Trophoblast cell (in vitro differentiated cells and primary cell): ENCODE data around the gene CCDC18.
"Not testable (repeated sequence)": the region's sequence is repeated elsewhere in the genome, so short reads cannot be mapped to it uniquely, and the experiment has no call there.

Source experiments
- DNase-seq, 2 donors: peaks; one replicate each; pipeline ENCODE4 v3.0.0-alpha.2; 2016
- H2AFZ ChIP-seq: 2 replicates; pipeline ENCODE4 v1.6.1; 2013; ENCODE audit warnings: low read length, moderate library complexity, mild to moderate bottlenecking; ENCODE audit not compliant: insufficient read depth, poor library complexity
- H2AK5ac ChIP-seq: 2 replicates; pipeline ENCODE4 v1.6.1; 2013; ENCODE audit warnings: mild to moderate bottlenecking, low read length
- H2BK120ac ChIP-seq: 2 replicates; pipeline ENCODE4 v1.6.1; 2013; ENCODE audit warnings: low read length, mild to moderate bottlenecking, moderate library complexity; ENCODE audit not compliant: insufficient read depth, poor library complexity
- H2BK12ac ChIP-seq: 2 replicates; pipeline ENCODE4 v1.6.1; 2013; ENCODE audit warnings: mild to moderate bottlenecking, low read length, moderate library complexity
- H2BK5ac ChIP-seq: 2 replicates; pipeline ENCODE4 v1.6.1; 2013; ENCODE audit warnings: low read length, low read depth, moderate library complexity, mild to moderate bottlenecking; ENCODE audit not compliant: poor library complexity
- H3K14ac ChIP-seq: 2 replicates; pipeline ENCODE4 v1.6.1; 2013; ENCODE audit warnings: mild to moderate bottlenecking, low read length
- H3K18ac ChIP-seq: 2 replicates; pipeline ENCODE4 v1.6.1; 2013; ENCODE audit warnings: mild to moderate bottlenecking, low read length
- H3K23ac ChIP-seq: 2 replicates; pipeline ENCODE4 v1.6.1; 2013; ENCODE audit warnings: low read length
- H3K27ac ChIP-seq: 2 replicates; pipeline ENCODE4 v1.5.1; 2013; ENCODE audit warnings: low read depth, mild to moderate bottlenecking, inconsistent platforms, low read length, moderate library complexity
- H3K27me3 ChIP-seq: 2 replicates; pipeline ENCODE4 v1.6.1; 2013; ENCODE audit warnings: inconsistent platforms, mild to moderate bottlenecking, low read length, moderate library complexity; ENCODE audit not compliant: insufficient read depth
- H3K36me3 ChIP-seq, 2 experiments: 1 replicate in 1 of 2; 2 replicates in 1 of 2; pipeline ENCODE4 v1.6.1; 2013; ENCODE audit warnings: low read length in 2 of 2, mild to moderate bottlenecking in 2 of 2, moderate library complexity in 1 of 2; ENCODE audit not compliant: insufficient read depth in 2 of 2, control insufficient read depth in 1 of 2
- H3K4ac ChIP-seq: 2 replicates; pipeline ENCODE4 v1.6.1; 2013; ENCODE audit warnings: low read depth, mild to moderate bottlenecking, low read length, moderate library complexity
- H3K4me1 ChIP-seq, 2 experiments: 1 replicate in 1 of 2; 2 replicates in 1 of 2; pipeline ENCODE4 v1.6.1; 2013; ENCODE audit warnings: low read length in 2 of 2, mild to moderate bottlenecking in 2 of 2, moderate library complexity in 1 of 2; ENCODE audit not compliant: insufficient read depth in 2 of 2, control insufficient read depth in 1 of 2
- H3K4me2 ChIP-seq: 2 replicates; pipeline ENCODE4 v1.6.1; 2013; ENCODE audit warnings: inconsistent platforms, mild to moderate bottlenecking, low read length, moderate library complexity
- H3K4me3 ChIP-seq: 2 replicates; pipeline ENCODE4 v1.5.1; 2013; ENCODE audit warnings: mild to moderate bottlenecking, low read depth, low read length, inconsistent platforms
- H3K79me1 ChIP-seq: one replicate; pipeline ENCODE4 v1.6.1; 2013; ENCODE audit warnings: low read length
- H3K79me2 ChIP-seq: 2 replicates; pipeline ENCODE4 v1.6.1; 2013; ENCODE audit warnings: low read length, mild to moderate bottlenecking; ENCODE audit not compliant: control insufficient read depth, insufficient read depth, poor library complexity
- H3K9ac ChIP-seq: 2 replicates; pipeline ENCODE4 v1.6.1; 2013; ENCODE audit warnings: mild to moderate bottlenecking, low read length
- H3K9me3 ChIP-seq: 2 replicates; pipeline ENCODE4 v1.6.1; 2013; ENCODE audit warnings: low read depth, mild to moderate bottlenecking, control low read depth, inconsistent platforms, low read length; ENCODE audit not compliant: insufficient read depth
- H4K12ac ChIP-seq: 2 replicates; pipeline ENCODE4 v1.6.1; 2013; ENCODE audit warnings: low read depth, mild to moderate bottlenecking, low read length, moderate library complexity
- H4K8ac ChIP-seq: 2 replicates; pipeline ENCODE4 v1.6.1; 2013; ENCODE audit warnings: low read depth, mild to moderate bottlenecking, low read length, moderate library complexity
- H4K91ac ChIP-seq: one replicate; pipeline ENCODE4 v1.6.1; 2013; ENCODE audit warnings: low read depth, mild to moderate bottlenecking, low read length, moderate library complexity
- WGBS: extraction: QIAGEN DNeasy Blood & Tissue Kit; methylation state at CpG from one replicate; pipeline ENCODE4 v1.1.7; 2013; ENCODE audit warnings: missing lambda C conversion rate; ENCODE audit not compliant: insufficient read length, insufficient coverage; ENCODE audit errors: extremely low coverage; 5-methylcytosine and 5-hydroxymethylcytosine counted together

CCDC18 gene

GRCh38 chr1:93155335-93155734 lies 25.2 kb upstream of the CCDC18 start:
- Histone ChIP-seq H3K27ac (no peak overlapping the region), H3K4ac (no peak overlapping the region), H2BK5ac (no peak overlapping the region), H3K79me2 (no peaks in the 10 kb centered on the region), H3K9ac (no peak overlapping the region), H3K4me2 (no peak overlapping the region), H3K36me3 (peaks cover 5% of the 10 kb centered on the region in 2 experiments), H4K12ac (no peak overlapping the region), H3K23ac (no peak overlapping the region), H3K18ac (no peak overlapping the region), H4K8ac (no peak overlapping the region), H3K14ac (no peak overlapping the region), H4K91ac (no peak overlapping the region), H2AK5ac (no peak overlapping the region), H2BK12ac (no peak overlapping the region), H3K9me3 (peaks cover 2% of the 10 kb centered on the region), H2BK120ac (no peak overlapping the region), H3K4me3 (no peak overlapping the region), H3K4me1 (no peaks in the 10 kb centered on the region), H3K79me1 (no peaks in the 10 kb centered on the region), H2AFZ (no peak overlapping the region), H3K27me3 (no peaks in the 10 kb centered on the region)
- WGBS, result no CpG with 5 or more reads among the region's 3 CpGs
- DNase-seq, result no peak

GRCh38 chr1:93159337-93159736 lies 21.2 kb upstream of the CCDC18 start:
- no peak overlapping the region for H2AFZ ChIP-seq
- WGBS, result no CpG with 5 or more reads among the region's 2 CpGs
- no peak overlapping the region for H2AK5ac ChIP-seq
- H3K4ac ChIP-seq, result no peak overlapping the region
- no peak overlapping the region for H4K91ac ChIP-seq
- no peak overlapping the region for H3K27ac ChIP-seq
- no peaks in the 10 kb centered on the region for H3K79me1 ChIP-seq
- no peaks in the 10 kb centered on the region for H3K27me3 ChIP-seq
- H3K23ac ChIP-seq, result no peak overlapping the region
- H3K4me2 ChIP-seq, result no peak overlapping the region
- peaks cover 5 to 7% of the 10 kb centered on the region in 2 experiments for H3K36me3 ChIP-seq
- no peak overlapping the region for H3K14ac ChIP-seq
- no peaks in the 10 kb centered on the region for H3K79me2 ChIP-seq
- H3K9ac ChIP-seq, result no peak overlapping the region
- H2BK5ac ChIP-seq, result no peak overlapping the region
- H2BK120ac ChIP-seq, result no peak overlapping the region
- no peak overlapping the region for H4K12ac ChIP-seq
- H3K4me3 ChIP-seq, result no peak overlapping the region
- H3K9me3 ChIP-seq, result peaks cover 2% of the 10 kb centered on the region
- H4K8ac ChIP-seq, result no peak overlapping the region
- no peak overlapping the region for H2BK12ac ChIP-seq
- DNase-seq, result no peak
- no peaks in the 10 kb centered on the region for H3K4me1 ChIP-seq
- H3K18ac ChIP-seq, result no peak overlapping the region

- H3K18ac ChIP-seq, H4K91ac ChIP-seq, H3K9ac ChIP-seq, H2BK120ac ChIP-seq, H3K79me1 ChIP-seq, H3K4ac ChIP-seq, H3K9me3 ChIP-seq, H3K27ac ChIP-seq, H3K4me3 ChIP-seq, H2BK12ac ChIP-seq, H3K36me3 ChIP-seq, H3K14ac ChIP-seq, H3K4me1 ChIP-seq, H2AK5ac ChIP-seq, H4K8ac ChIP-seq, H3K27me3 ChIP-seq, H2BK5ac ChIP-seq, H3K4me2 ChIP-seq, H3K23ac ChIP-seq, H2AFZ ChIP-seq, DNase-seq, H4K12ac ChIP-seq, H3K79me2 ChIP-seq: not testable (repeated sequence)
- WGBS, result no CpG with 5 or more reads among the region's 8 CpGs
These were observed 17.2 kb upstream of the CCDC18 start for GRCh38 chr1:93163314-93163713.

- no peak overlapping the region for H2BK120ac ChIP-seq
- H2BK5ac ChIP-seq, result no peak overlapping the region
- H3K4me3 ChIP-seq, result no peak overlapping the region
- H2BK12ac ChIP-seq, result no peak overlapping the region
- no peaks in the 10 kb centered on the region for H3K79me1 ChIP-seq
- H3K4me1 ChIP-seq, result no peaks in the 10 kb centered on the region
- no peak overlapping the region for H2AFZ ChIP-seq
- no peak overlapping the region for H3K18ac ChIP-seq
- no peak for DNase-seq
- peak overlapping the region; percentile 42 for H4K8ac ChIP-seq
- no peaks in the 10 kb centered on the region for H3K9me3 ChIP-seq
- H4K91ac ChIP-seq, result no peak overlapping the region
- H2AK5ac ChIP-seq, result no peak overlapping the region
- H3K23ac ChIP-seq, result no peak overlapping the region
- H4K12ac ChIP-seq, result no peak overlapping the region
- no peak overlapping the region for H3K9ac ChIP-seq
- H3K14ac ChIP-seq, result no peak overlapping the region
- H3K27me3 ChIP-seq, result no peaks in the 10 kb centered on the region
- H3K4ac ChIP-seq, result peak overlapping the region; percentile 62
- peaks cover 0 to 2% of the 10 kb centered on the region in 2 experiments for H3K36me3 ChIP-seq
- no peak overlapping the region for H3K27ac ChIP-seq
- H3K79me2 ChIP-seq, result peaks cover 2% of the 10 kb centered on the region
- no peak overlapping the region for H3K4me2 ChIP-seq
- no CpG with 5 or more reads among the region's 2 CpGs for WGBS
These were observed 15.7 kb upstream of the CCDC18 start for GRCh38 chr1:93164816-93165215.
